ENCODE results near the gene NCEH1.

DNA sequence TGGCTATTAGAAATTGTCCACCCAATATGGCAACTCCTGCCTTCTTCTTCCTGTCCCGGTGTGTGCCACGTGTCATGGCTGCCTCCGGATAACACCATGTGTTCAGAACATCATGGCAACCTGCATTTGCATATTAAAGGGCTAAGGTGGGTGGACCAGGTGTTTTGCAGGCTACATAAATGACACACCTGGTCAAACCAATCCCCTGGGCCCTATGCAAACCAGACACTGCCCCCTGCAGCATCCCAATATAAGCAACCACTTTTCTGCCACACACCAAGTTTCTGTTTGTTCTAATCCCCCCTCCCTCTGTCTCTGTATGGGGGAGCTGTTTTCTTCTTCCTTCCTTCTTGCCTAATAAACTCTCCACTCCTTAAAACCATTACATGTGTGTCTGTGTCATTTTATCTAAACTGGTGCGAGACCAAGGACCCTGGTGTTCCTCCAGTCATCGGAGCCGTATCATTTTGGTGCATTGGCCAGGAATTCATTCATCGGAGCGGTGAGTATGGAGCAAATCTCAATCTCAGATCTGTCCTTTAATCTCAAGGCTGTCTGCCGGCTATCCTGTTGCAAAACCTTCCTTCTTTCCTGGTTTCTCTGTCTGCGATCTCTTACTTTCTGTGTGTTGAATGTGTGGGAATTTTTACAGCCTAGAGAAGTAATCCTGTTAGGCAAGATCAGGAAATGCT is 44.5 kb downstream of the NCEH1 start:
- TF ChIP-seq ESRRG (CRISPR knock-in tag; IDR thresholded peaks at IDR 0.05) (no peak), ARNTL (CRISPR knock-in tag; IDR thresholded peaks at IDR 0.05; ENCODE audit: borderline replicate concordance, low read depth) (no peak), BACH2 (CRISPR knock-in tag; IDR thresholded peaks at IDR 0.05; ENCODE audit: borderline replicate concordance) (no peak), SNAI2 (CRISPR knock-in tag; IDR thresholded peaks at IDR 0.05) (no peak), ZFP3 (CRISPR knock-in tag; IDR thresholded peaks at IDR 0.05) (no peak), ZC3H10 (CRISPR knock-in tag; IDR thresholded peaks at IDR 0.05) (no peak), OSR1 (CRISPR knock-in tag; IDR thresholded peaks at IDR 0.05) (no peak), TOX (CRISPR knock-in tag; IDR thresholded peaks at IDR 0.05; ENCODE audit: borderline replicate concordance) (no peak)
- TF ChIP-seq, protein P1, sequence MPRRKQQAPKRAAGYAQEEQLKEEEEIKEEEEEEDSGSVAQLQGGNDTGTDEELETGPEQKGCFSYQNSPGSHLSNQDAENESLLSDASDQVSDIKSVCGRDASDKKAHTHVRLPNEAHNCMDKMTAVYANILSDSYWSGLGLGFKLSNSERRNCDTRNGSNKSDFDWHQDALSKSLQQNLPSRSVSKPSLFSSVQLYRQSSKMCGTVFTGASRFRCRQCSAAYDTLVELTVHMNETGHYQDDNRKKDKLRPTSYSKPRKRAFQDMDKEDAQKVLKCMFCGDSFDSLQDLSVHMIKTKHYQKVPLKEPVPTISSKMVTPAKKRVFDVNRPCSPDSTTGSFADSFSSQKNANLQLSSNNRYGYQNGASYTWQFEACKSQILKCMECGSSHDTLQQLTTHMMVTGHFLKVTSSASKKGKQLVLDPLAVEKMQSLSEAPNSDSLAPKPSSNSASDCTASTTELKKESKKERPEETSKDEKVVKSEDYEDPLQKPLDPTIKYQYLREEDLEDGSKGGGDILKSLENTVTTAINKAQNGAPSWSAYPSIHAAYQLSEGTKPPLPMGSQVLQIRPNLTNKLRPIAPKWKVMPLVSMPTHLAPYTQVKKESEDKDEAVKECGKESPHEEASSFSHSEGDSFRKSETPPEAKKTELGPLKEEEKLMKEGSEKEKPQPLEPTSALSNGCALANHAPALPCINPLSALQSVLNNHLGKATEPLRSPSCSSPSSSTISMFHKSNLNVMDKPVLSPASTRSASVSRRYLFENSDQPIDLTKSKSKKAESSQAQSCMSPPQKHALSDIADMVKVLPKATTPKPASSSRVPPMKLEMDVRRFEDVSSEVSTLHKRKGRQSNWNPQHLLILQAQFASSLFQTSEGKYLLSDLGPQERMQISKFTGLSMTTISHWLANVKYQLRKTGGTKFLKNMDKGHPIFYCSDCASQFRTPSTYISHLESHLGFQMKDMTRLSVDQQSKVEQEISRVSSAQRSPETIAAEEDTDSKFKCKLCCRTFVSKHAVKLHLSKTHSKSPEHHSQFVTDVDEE (CRISPR knock-in tag; IDR thresholded peaks at IDR 0.05): no peak
- TF ChIP-seq, protein P2, sequence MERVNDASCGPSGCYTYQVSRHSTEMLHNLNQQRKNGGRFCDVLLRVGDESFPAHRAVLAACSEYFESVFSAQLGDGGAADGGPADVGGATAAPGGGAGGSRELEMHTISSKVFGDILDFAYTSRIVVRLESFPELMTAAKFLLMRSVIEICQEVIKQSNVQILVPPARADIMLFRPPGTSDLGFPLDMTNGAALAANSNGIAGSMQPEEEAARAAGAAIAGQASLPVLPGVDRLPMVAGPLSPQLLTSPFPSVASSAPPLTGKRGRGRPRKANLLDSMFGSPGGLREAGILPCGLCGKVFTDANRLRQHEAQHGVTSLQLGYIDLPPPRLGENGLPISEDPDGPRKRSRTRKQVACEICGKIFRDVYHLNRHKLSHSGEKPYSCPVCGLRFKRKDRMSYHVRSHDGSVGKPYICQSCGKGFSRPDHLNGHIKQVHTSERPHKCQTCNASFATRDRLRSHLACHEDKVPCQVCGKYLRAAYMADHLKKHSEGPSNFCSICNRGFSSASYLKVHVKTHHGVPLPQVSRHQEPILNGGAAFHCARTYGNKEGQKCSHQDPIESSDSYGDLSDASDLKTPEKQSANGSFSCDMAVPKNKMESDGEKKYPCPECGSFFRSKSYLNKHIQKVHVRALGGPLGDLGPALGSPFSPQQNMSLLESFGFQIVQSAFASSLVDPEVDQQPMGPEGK (CRISPR knock-in tag; IDR thresholded peaks at IDR 0.05; ENCODE audit: borderline replicate concordance): no peak

Data from SK-N-SH treated with all-trans-retinoic acid at 6 μM for 48 hours (cell line).